IPS-20b (cell line): ENCODE data around the gene ADAR.
"Not testable (repeated sequence)": the region's sequence is repeated elsewhere in the genome, so short reads cannot be mapped to it uniquely, and the experiment has no call there.

Experiments
- H3K27ac ChIP-seq: one replicate; pipeline ENCODE4 v1.5.1; 2013; ENCODE audit warnings: low read length
- H3K27me3 ChIP-seq: 2 replicates; pipeline ENCODE4 v1.6.1; 2013; ENCODE audit warnings: mild to moderate bottlenecking, low read length, inconsistent platforms; ENCODE audit not compliant: insufficient read depth
- H3K36me3 ChIP-seq: 2 replicates; pipeline ENCODE4 v1.6.1; 2013; ENCODE audit warnings: low read depth, mild to moderate bottlenecking, inconsistent platforms, low read length, moderate library complexity; ENCODE audit not compliant: insufficient read depth
- H3K4me1 ChIP-seq: 2 replicates; pipeline ENCODE4 v1.6.1; 2013; ENCODE audit warnings: mild to moderate bottlenecking, control low read depth, inconsistent platforms, low read length, moderate library complexity; ENCODE audit not compliant: insufficient read depth
- H3K4me3 ChIP-seq: 2 replicates; pipeline ENCODE4 v1.5.1; 2013; ENCODE audit warnings: mild to moderate bottlenecking, low read length, inconsistent platforms
- H3K9ac ChIP-seq: 2 replicates; pipeline ENCODE4 v1.6.1; 2013; ENCODE audit warnings: low read depth, mild to moderate bottlenecking, inconsistent platforms, low read length, moderate library complexity
- H3K9me3 ChIP-seq: 2 replicates; pipeline ENCODE4 v1.6.1; 2013; ENCODE audit warnings: mild to moderate bottlenecking, low read depth, low read length, inconsistent platforms; ENCODE audit not compliant: insufficient read depth

Gene ADAR, protein sequence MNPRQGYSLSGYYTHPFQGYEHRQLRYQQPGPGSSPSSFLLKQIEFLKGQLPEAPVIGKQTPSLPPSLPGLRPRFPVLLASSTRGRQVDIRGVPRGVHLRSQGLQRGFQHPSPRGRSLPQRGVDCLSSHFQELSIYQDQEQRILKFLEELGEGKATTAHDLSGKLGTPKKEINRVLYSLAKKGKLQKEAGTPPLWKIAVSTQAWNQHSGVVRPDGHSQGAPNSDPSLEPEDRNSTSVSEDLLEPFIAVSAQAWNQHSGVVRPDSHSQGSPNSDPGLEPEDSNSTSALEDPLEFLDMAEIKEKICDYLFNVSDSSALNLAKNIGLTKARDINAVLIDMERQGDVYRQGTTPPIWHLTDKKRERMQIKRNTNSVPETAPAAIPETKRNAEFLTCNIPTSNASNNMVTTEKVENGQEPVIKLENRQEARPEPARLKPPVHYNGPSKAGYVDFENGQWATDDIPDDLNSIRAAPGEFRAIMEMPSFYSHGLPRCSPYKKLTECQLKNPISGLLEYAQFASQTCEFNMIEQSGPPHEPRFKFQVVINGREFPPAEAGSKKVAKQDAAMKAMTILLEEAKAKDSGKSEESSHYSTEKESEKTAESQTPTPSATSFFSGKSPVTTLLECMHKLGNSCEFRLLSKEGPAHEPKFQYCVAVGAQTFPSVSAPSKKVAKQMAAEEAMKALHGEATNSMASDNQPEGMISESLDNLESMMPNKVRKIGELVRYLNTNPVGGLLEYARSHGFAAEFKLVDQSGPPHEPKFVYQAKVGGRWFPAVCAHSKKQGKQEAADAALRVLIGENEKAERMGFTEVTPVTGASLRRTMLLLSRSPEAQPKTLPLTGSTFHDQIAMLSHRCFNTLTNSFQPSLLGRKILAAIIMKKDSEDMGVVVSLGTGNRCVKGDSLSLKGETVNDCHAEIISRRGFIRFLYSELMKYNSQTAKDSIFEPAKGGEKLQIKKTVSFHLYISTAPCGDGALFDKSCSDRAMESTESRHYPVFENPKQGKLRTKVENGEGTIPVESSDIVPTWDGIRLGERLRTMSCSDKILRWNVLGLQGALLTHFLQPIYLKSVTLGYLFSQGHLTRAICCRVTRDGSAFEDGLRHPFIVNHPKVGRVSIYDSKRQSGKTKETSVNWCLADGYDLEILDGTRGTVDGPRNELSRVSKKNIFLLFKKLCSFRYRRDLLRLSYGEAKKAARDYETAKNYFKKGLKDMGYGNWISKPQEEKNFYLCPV

GRCh38 chr1:154607609-154608396, at the start of gene ADAR:
ADAR (minus strand) TSS chr1:154608186; CDS start chr1:154608006, 180 bp downstream.
- peak within 1 kb of the TSS; percentile 88 for H3K9ac ChIP-seq
- no peaks in the 10 kb centered on the region for H3K9me3 ChIP-seq
- H3K27me3 ChIP-seq, result no peaks in the 10 kb centered on the region
- peaks cover 37% of the 10 kb centered on the region for H3K4me1 ChIP-seq
- peak within 1 kb of the TSS; percentile 97 for H3K27ac ChIP-seq
- H3K36me3 ChIP-seq, result peaks cover 14% of the 10 kb centered on the region; the same call in 1 of the 2 replicates
- H3K4me3 ChIP-seq, result peak within 1 kb of the TSS; percentile 96

DNA sequence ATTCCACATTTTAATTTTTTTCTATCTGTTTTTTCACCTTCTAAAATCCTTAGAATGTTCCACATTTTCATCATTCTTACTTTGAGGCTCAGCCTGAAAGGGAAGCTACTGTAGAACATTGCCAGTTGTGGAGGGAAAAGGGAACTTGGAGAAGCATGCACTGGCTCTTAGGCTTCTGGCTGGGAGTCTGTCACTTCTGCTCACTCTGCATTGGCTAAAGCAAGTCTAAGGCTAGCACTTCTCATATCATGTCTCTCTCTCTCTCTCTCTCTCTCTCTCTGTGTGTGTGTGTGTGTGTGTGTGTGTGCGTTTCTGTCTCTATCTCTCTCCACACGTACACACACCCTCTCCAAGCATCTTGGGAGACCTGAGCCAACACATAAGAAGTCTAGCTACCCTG, 49.6 kb upstream of the ADAR start:
- Histone ChIP-seq H3K4me3 (no peak overlapping the region), H3K27me3 (no peaks in the 10 kb centered on the region), H3K4me1 (no peaks in the 10 kb centered on the region; the same call in 1 of the 2 replicates), H3K27ac (no peak overlapping the region), H3K9ac (no peak overlapping the region), H3K36me3 (no peaks in the 10 kb centered on the region), H3K9me3 (no peaks in the 10 kb centered on the region)

- Histone ChIP-seq H3K9ac (no peak overlapping the region), H3K27ac (no peak overlapping the region), H3K36me3 (no peaks in the 10 kb centered on the region), H3K4me1 (no peaks in the 10 kb centered on the region; the same call in 1 of the 2 replicates), H3K27me3 (no peaks in the 10 kb centered on the region), H3K4me3 (no peak overlapping the region), H3K9me3 (no peaks in the 10 kb centered on the region)
These were observed 44.9 kb upstream of the ADAR start for GRCh38 chr1:154652893-154653292.

DNA sequence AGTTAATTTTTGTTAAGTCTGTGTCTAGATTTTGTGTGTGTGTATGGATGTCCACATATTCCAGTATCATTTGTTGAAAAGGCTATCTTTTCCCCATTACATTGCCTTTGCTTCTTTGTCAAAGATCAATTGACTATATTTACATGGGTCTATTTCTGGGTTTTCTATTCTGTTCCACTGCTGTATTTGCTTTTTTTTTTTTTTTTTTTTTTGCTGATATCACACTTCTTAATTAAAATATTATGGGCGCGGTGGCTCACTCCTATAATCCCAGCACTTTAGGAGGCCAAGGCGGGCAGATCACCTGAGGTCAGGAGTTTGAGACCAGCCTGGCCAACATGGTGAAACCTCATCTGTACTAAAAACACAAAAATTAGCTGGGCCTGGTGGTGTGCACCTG, 36.7 kb upstream of the ADAR start:
- not testable (repeated sequence) for H3K27ac ChIP-seq, H3K9me3 ChIP-seq, H3K27me3 ChIP-seq, H3K9ac ChIP-seq, H3K4me1 ChIP-seq, H3K4me3 ChIP-seq, H3K36me3 ChIP-seq

GRCh38 chr1:154641534-154641933, 33.5 kb upstream of the ADAR start:
- Histone ChIP-seq H3K9ac (no peak overlapping the region), H3K9me3 (no peaks in the 10 kb centered on the region), H3K27ac (no peak overlapping the region), H3K4me3 (no peak overlapping the region), H3K4me1 (no peaks in the 10 kb centered on the region), H3K36me3 (no peaks in the 10 kb centered on the region), H3K27me3 (no peaks in the 10 kb centered on the region)

GRCh38 chr1:154639876-154640275, 31.9 kb upstream of the ADAR start:
- no peaks in the 10 kb centered on the region for H3K36me3 ChIP-seq
- no peak overlapping the region for H3K4me3 ChIP-seq
- H3K27me3 ChIP-seq, result no peaks in the 10 kb centered on the region
- no peak overlapping the region for H3K9ac ChIP-seq
- no peak overlapping the region for H3K27ac ChIP-seq
- no peaks in the 10 kb centered on the region for H3K4me1 ChIP-seq
- H3K9me3 ChIP-seq, result no peaks in the 10 kb centered on the region

- Histone ChIP-seq H3K9me3 (no peaks in the 10 kb centered on the region), H3K27ac (no peak overlapping the region), H3K27me3 (no peaks in the 10 kb centered on the region), H3K36me3 (no peaks in the 10 kb centered on the region), H3K4me3 (no peak overlapping the region), H3K9ac (no peak overlapping the region), H3K4me1 (no peaks in the 10 kb centered on the region)
These were observed 27.2 kb upstream of the ADAR start for GRCh38 chr1:154635171-154635570.

DNA sequence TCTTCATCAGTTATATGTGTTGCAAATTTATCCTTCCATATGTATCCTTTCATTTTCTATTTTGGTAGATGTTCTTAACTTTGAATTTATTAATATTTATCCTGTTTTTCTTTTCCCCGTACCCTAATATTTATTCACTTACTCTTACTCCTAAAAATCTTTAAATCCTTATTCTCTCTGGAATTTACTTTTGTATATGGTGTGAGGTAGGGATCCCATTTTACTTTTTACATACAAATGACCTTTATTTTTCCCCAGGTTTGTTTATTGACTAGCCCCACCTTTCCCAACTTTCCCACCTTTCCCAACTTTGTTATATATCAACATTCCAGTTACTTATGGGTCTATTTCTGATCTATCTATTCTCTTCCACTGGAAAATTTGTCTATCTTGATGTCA, 21.7 kb upstream of the ADAR start:
- H3K9ac ChIP-seq, result no peak overlapping the region

DNA sequence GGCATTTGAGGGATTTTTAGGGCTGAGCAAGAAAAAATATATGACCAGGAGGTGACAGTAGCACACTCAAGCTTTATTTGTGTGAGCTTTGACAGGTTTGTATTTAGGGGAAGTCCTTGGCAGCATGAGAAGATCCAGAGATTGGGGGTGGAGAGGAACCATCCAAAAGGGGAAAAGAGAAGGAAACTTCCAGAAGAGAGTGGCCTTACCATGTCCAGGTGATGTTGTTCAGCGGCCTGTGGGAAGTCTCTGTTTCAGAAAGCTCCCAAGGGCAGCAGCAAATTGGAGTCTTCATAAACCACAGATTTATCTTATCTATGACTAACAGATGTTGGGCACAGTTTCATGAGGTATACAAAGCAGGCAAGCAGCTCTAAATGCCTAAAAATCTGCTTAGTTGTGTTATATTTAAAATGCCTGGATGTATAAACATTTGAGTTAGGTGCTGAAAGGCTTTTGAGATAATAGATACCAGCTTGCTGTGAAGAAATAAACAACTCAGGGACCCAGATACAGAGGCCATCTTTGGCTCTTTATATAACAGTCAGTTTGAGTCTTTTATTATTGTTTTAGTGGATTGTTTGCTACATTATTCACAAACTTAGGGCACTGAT, 21.2 kb upstream of the ADAR start:
- peaks cover 11% of the 10 kb centered on the region for H3K9me3 ChIP-seq
- H3K4me3 ChIP-seq, result no peak overlapping the region
- H3K4me1 ChIP-seq, result 0 out of 2 replicates have a peak, but pooled peaks cover 5% of the 10 kb centered on the region
- no peak overlapping the region for H3K27ac ChIP-seq
- H3K27me3 ChIP-seq, result no peaks in the 10 kb centered on the region
- H3K9ac ChIP-seq, result no peak overlapping the region
- H3K36me3 ChIP-seq, result peaks cover 11% of the 10 kb centered on the region; the same call in 1 of the 2 replicates

More for the DNA sequence above, 21.7 kb upstream of the ADAR start:
- H3K27ac ChIP-seq, result no peak overlapping the region
- peaks cover 11% of the 10 kb centered on the region for H3K9me3 ChIP-seq
- 0 out of 2 replicates have a peak, but pooled peaks cover 5% of the 10 kb centered on the region for H3K4me1 ChIP-seq
- H3K27me3 ChIP-seq, result no peaks in the 10 kb centered on the region
- no peak overlapping the region for H3K4me3 ChIP-seq
- peaks cover 6% of the 10 kb centered on the region; the same call in 1 of the 2 replicates for H3K36me3 ChIP-seq

GRCh38 chr1:154628121-154628405, 20.1 kb upstream of the ADAR start:
- Histone ChIP-seq H3K4me1 (0 out of 2 replicates have a peak, but pooled peaks cover 5% of the 10 kb centered on the region), H3K27me3 (no peaks in the 10 kb centered on the region), H3K9ac (peak overlapping the region; percentile 92), H3K36me3 (peaks cover 14% of the 10 kb centered on the region; the same call in 1 of the 2 replicates), H3K4me3 (peak overlapping the region; percentile 91), H3K27ac (peak overlapping the region; percentile 70), H3K9me3 (peaks cover 11% of the 10 kb centered on the region)
